HG02970 (cell line): Measurements from ENCODE around the gene GATAD2A.
"Not testable (repeated sequence)": the region's sequence is repeated elsewhere in the genome, so short reads cannot be mapped to it uniquely, and the experiment has no call there.

Experiments
- ATAC-seq: cut with Tn5 transposase; IDR thresholded peaks from one replicate; pipeline ENCODE4 v1.9.1; 2021; ENCODE audit warnings: mild to moderate bottlenecking, moderate library complexity, moderate number of reproducible peaks; ENCODE audit not compliant: unreplicated experiment, low FRiP score

The GATAD2A gene

GRCh38 chr19:19445288-19445687, 39.8 kb downstream of the GATAD2A start:
- ATAC-seq = no peak

DNA sequence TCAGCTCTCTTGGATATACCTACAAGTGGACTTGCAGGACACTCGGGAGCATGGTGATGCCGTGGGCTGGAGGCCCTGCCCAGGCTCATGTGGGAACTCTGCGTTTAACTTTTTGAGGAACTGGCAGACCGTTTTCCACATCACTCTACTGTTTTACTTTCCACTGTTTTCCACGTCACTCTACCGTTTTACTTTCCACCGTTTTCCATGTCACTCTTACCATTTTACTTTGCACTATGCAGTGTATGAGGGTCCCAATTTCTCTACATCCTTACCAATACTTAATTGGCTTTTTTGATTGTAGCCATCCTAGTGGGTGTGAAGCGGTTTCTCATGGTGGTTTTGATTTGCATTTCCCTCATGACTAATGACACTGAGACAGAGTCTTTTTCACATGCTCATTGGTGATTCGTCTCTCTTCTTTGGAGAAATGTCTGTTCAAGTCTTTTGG, 40.5 kb downstream of the GATAD2A start:
- ATAC-seq = no peak

- ATAC-seq = no peak
Observed at GRCh38 chr19:19446655-19447437, 41.4 kb downstream of the GATAD2A start.

DNA sequence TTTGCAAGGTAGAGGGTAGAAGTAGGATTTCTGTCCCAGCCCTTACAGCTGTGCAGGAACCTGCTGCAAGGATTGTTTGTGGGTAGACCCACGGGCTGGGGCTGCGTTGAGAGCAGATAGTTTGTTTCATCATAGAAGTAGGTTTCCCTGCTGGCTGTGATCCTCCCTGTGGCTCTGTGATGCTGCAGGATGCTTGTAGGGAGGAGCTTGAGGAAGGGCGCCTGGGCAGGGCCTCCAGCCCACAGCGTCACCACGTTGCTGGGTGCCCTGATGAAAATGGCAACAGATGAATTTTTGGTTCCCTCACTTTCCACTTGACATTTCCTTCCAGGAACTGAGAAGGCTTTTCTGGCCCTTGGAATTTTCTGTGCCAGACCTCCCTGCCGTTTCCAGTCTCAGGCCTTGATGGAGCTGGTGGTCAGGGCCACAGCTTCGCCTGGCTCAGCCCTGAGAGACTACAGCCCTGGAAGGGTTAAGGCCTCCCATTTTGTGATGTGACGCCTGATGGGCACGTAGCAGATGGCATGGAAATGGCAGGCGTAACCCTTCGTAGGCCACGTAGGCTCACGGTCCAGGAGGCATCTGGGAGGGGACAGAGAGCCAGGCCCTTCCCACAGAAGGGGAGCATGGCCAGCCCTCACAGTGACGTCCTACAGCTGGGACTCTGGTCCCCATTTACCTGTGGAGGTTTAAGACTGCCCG, 42.2 kb downstream of the GATAD2A start:
- ATAC-seq = no peak

GRCh38 chr19:19448238-19448544, 42.7 kb downstream of the GATAD2A start:
- ATAC-seq = no peak

GRCh38 chr19:19451429-19452242, 46.2 kb downstream of the GATAD2A start:
- no peak for ATAC-seq

- no peak for ATAC-seq
Observed at GRCh38 chr19:19452243-19453124, 47.0 kb downstream of the GATAD2A start.

DNA sequence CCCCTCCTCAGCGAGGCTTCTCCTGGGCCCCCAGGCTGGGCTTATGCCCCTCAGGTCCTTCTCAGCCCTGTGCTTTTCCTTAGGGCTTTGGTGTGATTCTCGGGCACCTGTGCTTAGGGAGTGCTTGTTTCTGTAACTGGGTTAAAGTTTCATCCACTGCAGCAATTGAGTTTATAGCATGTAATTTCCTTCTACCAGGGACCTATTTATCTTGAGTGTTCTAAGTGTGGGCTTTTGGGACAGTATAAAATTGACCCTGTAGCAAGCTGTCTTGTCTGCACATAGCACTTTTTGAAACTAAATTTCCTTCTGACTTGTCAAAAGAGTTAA, 47.6 kb downstream of the GATAD2A start:
- ATAC-seq = no peak

DNA sequence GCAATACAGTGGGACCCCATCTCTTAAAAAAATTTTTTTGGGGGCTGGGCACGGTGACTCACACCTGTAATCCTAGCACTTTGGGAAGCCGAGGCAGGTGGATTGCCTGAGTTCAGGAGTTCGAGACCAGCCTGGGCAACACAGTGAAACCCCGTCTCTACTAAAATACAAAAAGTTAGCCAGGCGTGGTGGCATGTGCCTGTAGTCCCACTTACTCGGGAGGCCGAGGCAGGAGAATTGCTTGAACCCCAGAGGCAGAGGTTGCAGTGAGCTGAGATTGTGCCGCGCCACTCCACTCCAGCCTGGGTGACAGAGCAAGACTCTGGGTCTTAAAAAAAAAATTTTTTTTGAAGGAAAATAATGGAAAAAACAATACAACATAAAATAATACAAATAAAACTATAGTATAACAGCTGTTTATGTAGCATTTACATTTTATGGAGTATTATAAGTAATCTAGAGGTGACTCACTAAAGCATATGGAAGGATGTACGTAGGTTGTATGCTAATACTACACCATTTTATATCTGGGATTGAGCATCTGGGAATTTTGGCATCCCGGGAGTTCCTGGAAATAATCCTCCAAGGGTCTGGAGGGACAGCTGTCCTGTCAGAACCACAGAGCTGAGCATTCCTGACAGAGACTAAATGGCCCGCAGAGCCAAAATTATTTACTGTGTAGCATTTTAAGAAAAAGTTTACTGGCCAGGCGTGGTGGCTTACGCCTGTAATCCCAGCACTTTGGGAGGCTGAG, 49.9 kb downstream of the GATAD2A start:
- not testable (repeated sequence) for ATAC-seq

- ATAC-seq = no peak
Observed at GRCh38 chr19:19457671-19458070, 52.2 kb downstream of the GATAD2A start.

DNA sequence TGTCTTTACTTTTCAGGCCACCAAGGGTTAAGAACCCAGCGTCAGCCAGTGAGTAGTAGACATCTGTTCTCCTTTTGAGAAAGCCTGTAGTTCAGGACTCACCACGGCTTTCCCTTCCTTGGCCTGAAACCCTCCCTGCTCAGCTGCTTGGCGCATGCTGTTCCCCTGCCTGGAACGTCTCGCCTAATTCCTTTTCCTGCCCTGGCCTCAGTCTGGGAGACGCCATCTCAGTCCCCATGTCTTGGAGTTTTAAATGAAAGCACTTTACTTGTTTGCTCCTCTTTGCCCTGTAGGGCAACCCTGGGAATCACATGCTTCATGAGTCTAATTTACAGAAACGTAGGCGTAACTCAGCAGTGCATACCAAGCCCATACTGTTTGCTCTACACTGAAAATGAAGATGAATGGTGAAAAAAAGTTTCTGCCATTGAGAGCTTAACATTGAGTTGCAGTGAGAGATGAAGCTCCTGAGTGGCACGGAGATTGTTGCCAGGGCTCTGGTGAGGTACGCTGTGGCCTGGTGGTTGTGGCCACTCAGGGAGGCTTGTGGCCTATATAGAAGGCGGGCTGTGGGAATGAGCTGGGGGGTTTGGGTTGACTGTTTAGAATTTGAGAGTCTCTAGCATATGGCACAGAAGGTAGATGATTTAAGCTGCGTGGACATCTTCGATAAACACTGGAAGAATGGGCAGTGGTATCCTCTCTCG, 52.8 kb downstream of the GATAD2A start:
- ATAC-seq = no peak

DNA sequence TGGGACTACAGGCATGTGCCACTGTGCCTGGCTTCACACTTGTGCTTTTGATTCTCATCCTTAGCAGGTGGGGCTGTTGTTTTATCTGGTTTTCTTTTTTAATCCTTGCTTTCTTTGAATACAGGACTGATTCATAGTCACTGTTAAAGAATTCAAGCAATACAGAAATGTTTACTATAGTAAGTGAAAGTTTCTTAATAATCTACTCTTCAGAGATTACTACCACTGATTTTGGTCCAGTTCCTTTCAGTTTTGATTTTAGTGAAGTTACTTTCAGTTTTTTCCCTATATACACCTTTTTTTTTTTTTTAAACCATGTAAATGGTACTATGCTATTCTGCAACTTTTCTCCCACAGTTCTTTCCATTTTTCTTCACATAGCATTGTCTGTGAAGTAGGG, 53.6 kb downstream of the GATAD2A start:
- no peak for ATAC-seq

- ATAC-seq = no peak
Observed at GRCh38 chr19:19459707-19460251, 54.3 kb downstream of the GATAD2A start.

DNA sequence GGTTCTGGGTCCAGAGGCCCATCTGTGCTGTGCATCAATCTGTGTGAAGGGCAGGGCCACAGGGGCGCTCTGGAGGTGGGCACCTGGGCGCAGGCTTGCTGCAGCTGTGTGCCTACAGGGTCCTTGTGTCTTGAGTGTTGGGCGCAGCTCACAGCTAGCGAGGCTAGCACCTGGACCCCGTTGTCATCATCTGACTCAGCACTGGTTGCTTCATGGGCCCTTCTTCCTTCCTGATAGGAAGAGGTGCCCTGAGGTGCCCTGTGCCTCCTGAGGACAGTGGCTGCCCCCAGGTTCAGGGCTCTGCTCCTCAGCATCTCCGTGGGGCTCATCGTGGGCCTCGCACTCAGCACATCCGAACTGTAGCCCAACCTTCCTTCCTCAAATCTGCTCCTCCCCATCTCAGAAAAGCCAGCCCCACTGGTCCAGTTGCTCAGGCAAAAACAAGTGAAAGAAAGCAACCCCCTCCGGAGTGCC, 54.8 kb downstream of the GATAD2A start:
- ATAC-seq = no peak

DNA sequence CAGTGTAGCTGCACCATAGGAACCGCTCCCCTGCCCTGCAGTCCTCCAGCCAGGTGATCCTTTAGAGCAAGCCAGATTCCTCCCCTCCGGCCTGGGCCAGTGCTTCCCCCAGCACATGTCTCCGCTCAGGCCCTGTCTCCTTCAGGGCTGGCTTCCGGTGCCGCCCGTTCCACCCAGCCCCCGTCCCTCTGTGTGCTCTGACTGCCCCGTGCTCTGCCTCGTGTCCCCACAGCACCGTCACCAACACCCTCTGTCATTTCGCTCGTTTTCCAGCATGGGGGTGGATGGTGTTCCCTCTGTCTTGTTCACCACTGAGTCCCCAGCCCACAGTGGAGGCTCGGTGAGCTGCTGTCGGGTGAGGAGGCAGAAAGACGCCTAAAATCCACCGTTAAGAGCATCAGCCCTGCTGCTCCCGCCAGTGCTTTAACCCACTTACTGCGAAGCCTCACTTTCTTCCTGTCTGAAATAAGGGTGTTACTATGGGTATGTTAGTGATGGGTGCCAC, 55.3 kb downstream of the GATAD2A start:
- ATAC-seq = no peak

DNA sequence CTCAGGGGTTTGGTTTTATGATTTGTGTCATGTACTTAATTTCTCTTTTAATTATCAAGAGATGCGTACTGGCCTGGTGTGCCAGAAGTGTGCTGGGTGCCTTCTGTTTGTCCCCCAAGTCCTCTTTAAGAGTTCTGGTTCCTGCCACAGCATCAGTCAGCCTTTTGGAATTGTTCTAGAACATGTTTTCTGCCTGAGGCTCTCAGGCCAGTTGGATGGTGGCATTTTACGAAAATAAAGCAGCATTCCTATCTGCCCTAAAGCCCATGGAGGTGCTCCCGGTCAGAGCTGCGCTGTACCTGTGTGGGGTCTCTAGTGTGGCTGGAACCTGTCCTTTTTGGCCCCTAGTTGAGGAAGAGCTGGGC, 55.8 kb downstream of the GATAD2A start:
- ATAC-seq = no peak

DNA sequence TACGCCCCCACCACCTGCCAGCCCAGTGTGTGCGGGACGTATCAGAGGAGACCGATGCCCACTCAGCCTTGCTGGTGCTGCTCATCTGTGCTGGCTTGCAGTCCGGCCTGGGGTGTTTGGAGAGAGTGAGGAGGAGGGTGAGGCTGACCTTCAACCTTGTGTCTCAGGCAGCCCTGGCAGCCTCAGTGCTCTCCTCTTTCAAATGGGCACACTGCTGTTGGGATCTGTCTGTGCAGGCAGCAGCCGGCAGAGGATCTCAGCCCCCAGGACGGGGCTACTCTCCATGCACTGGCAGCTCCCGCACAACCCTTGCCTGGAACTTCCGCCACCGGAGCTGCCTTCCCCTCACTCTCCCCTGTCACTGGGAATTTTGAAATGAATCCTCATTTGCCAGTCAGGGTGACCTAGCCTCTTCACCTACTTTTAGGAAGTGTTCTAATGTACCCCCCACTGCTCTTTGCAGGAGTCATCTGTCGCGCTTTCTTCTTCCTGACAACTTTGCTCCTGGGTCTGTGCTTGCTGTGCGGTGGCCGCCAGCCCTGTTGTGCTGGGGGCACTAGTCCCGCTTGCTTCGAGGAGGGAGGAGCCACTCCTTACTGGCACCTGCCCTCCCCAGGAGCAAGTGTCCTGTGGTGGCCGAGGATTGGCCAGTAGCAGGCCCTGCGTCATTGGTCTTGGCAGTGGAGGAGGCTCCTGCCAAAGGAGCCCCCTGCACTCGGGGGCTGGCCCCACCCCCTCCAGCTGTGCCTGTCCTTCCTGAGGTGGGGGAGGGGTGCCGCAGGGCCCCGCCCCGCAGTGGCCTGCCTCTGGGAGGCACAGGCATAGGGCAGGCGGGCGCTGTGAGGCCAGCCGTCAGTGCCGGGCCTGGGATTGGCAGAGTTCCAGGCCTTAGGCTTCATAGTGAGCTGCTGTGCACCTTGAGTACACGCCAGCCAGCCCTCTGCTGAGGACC, 56.5 kb downstream of the GATAD2A start:
- ATAC-seq = no peak
